Keratinocyte (primary cell): Measurements from ENCODE around the gene CTNNA3. TPM values are rescaled to one million over a fixed set of nuclear protein-coding genes. Genes with fewer than 3 reads are reported as not detected.

Experiments used
- DNase-seq: peaks from one replicate; pipeline ENCODE4 v3.0.0-alpha.2; 2011; ENCODE audit warnings: low read depth, missing footprints, low spot score
- FAIRE-seq: peaks from 2 replicates; lab custom pipeline; 2011; peaks lifted over from hg19 to GRCh38; lab: Jason Lieb, UNC
- H2AFZ ChIP-seq: 2 replicates; pipeline ENCODE4 v1.6.0; 2012; ENCODE audit warnings: low read length, control low read depth, inconsistent platforms; ENCODE audit not compliant: control insufficient read depth
- H3K27ac ChIP-seq: 2 replicates; pipeline ENCODE4 v1.5.1; 2011; ENCODE audit warnings: low read length; ENCODE audit not compliant: control insufficient read depth, insufficient read depth
- H3K27me3 ChIP-seq: 3 replicates; pipeline ENCODE4 v1.6.0; 2011; ENCODE audit warnings: low read length; ENCODE audit not compliant: control insufficient read depth, insufficient read depth; ENCODE audit errors: extremely low read depth
- H3K36me3 ChIP-seq, 2 experiments: 2 replicates in 1 of 2; 3 replicates in 1 of 2; pipeline ENCODE4 v1.5.1; 2011; ENCODE audit warnings: low read length in 2 of 2, mild to moderate bottlenecking in 1 of 2; ENCODE audit not compliant: control insufficient read depth in 2 of 2, insufficient read depth in 2 of 2; ENCODE audit errors: extremely low read depth in 1 of 2
- H3K4me1 ChIP-seq: 3 replicates; pipeline ENCODE4 v1.5.1; 2011; ENCODE audit warnings: low read length; ENCODE audit not compliant: control insufficient read depth, insufficient read depth; ENCODE audit errors: extremely low read depth
- H3K4me2 ChIP-seq: 3 replicates; pipeline ENCODE4 v1.6.0; 2011; ENCODE audit warnings: low read depth, low read length; ENCODE audit not compliant: control insufficient read depth, insufficient read depth; ENCODE audit errors: extremely low read depth
- H3K4me3 ChIP-seq, 3 experiments: fragments of 200-600 bp in 1 of 3; sonication (generic) in 1 of 3; 2 replicates in 2 of 3; 3 replicates in 1 of 3; pipeline ENCODE4 v1.5.1; 2011 to 2016; ENCODE audit warnings: low read length in 3 of 3, mild to moderate bottlenecking in 3 of 3, control low read depth in 2 of 3, inconsistent platforms in 1 of 3, low read depth in 1 of 3, mixed read lengths in 1 of 3, mixed run types in 1 of 3, moderate library complexity in 1 of 3; ENCODE audit not compliant: control insufficient read depth in 2 of 3, insufficient read depth in 2 of 3; ENCODE audit errors: extremely low read depth in 1 of 3
- H3K79me2 ChIP-seq: 2 replicates; pipeline ENCODE4 v1.6.0; 2012; ENCODE audit warnings: low read length; ENCODE audit not compliant: control insufficient read depth, insufficient read depth
- H3K9ac ChIP-seq: 3 replicates; pipeline ENCODE4 v1.6.0; 2011; ENCODE audit warnings: low read length; ENCODE audit not compliant: control insufficient read depth, insufficient read depth; ENCODE audit errors: extremely low read depth
- H3K9me1 ChIP-seq: 3 replicates; pipeline ENCODE4 v1.6.0; 2011; ENCODE audit warnings: low read length; ENCODE audit not compliant: control insufficient read depth, insufficient read depth; ENCODE audit errors: extremely low read depth
- H3K9me3 ChIP-seq: 2 replicates; pipeline ENCODE4 v1.5.1; 2012; ENCODE audit warnings: low read depth, low read length; ENCODE audit not compliant: control insufficient read depth
- H4K20me1 ChIP-seq: 3 replicates; pipeline ENCODE4 v1.6.0; 2011; ENCODE audit warnings: low read length; ENCODE audit not compliant: control insufficient read depth, insufficient read depth; ENCODE audit errors: extremely low read depth
- CTCF ChIP-seq, 3 experiments: IDR thresholded peaks in 1 of 3; conservative IDR thresholded peaks in 1 of 3; optimal IDR thresholded peaks in 1 of 3; 2 replicates in 2 of 3; 3 replicates in 1 of 3; pipeline versions ENCODE3 to v1.5.1; 2011; ENCODE audit warnings: low read length in 3 of 3, mild to moderate bottlenecking in 3 of 3, moderate library complexity in 2 of 3, control low read depth in 1 of 3, inconsistent platforms in 1 of 3; ENCODE audit not compliant: insufficient read depth in 2 of 3; ENCODE audit errors: extremely low read depth in 1 of 3
- EZH2 ChIP-seq: IDR thresholded peaks from one replicate; pipeline ENCODE4 v1.6.1; 2012; ENCODE audit warnings: inconsistent platforms, mild to moderate bottlenecking, low read length, moderate library complexity
- dilution Hi-C: fragments of 300-500 bp; cut with MboI; formaldehyde crosslinking; loops from one replicate; pipeline ENCODE4 v1.7.0; 2020; ENCODE audit warnings: low sequenced_read_pairs; ENCODE audit not compliant: extremely low pct_ligation_motif_present
- polyA plus RNA-seq, 5 experiments: library from polyadenylated mRNA; depleted of rRNA in 3 of 5; stranded (reverse) in 3 of 5; stranded (forward) in 1 of 5; unstranded in 1 of 5; fragments of >200 nt; gene quantifications; 1 replicate in 1 of 5; 2 replicates in 3 of 5; 3 replicates in 1 of 5; pipeline versions ENCODE4 v1.2.1 to v1.2.3, GENCODE V29; 2011 to 2012; ENCODE audit warnings: missing spikeins in 2 of 5, low read depth in 1 of 5, low replicate concordance in 1 of 5

CTNNA3 gene
- polyA plus RNA-seq, 1 donor (not counting 4 experiments of a cell fraction or from before 2014, with no cell fraction given), result 0.01 TPM

- no peaks in the 10 kb centered on the region for H3K36me3 ChIP-seq
- H2AFZ ChIP-seq, result no peak overlapping the region
- no peak overlapping the region for H3K4me2 ChIP-seq
- no peaks in the 10 kb centered on the region for H3K79me2 ChIP-seq
- no peak overlapping the region for H3K4me3 ChIP-seq
- DNase-seq (no peak), FAIRE-seq (no peak)
- H3K9ac ChIP-seq, result no peak overlapping the region
- dilution Hi-C loops, result no loop called here
- no peaks in the 10 kb centered on the region for H3K9me3 ChIP-seq
- no peaks in the 10 kb centered on the region for H3K4me1 ChIP-seq
- H4K20me1 ChIP-seq, result no peaks in the 10 kb centered on the region
- TF ChIP-seq CTCF (optimal IDR thresholded peaks at IDR 0.05 in 1 of 3, IDR thresholded peaks at IDR 0.05 in 1 of 3, conservative IDR thresholded peaks at IDR 0.05 in 1 of 3; ENCODE audit: extremely low read depth in 1 of 3, insufficient read depth in 2 of 3, low read length in 3 of 3), result no peak
- no peak for TF ChIP-seq EZH2
- H3K27me3 ChIP-seq, result no peaks in the 10 kb centered on the region
- no peaks in the 10 kb centered on the region for H3K9me1 ChIP-seq
- H3K27ac ChIP-seq, result no peak overlapping the region
Measured at GRCh38 chr10:67242528-67242927, 453.5 kb downstream of the CTNNA3 start.

GRCh38 chr10:67241451-67241850, 454.5 kb downstream of the CTNNA3 start:
- no peak overlapping the region for H2AFZ ChIP-seq
- no peaks in the 10 kb centered on the region for H3K36me3 ChIP-seq

More at GRCh38 chr10:67241451-67241850, 454.5 kb downstream of the CTNNA3 start:
- H4K20me1 ChIP-seq, result no peaks in the 10 kb centered on the region
- H3K9ac ChIP-seq, result no peak overlapping the region
- H3K27ac ChIP-seq, result no peak overlapping the region
- no peaks in the 10 kb centered on the region for H3K79me2 ChIP-seq
- no peak overlapping the region for H3K4me2 ChIP-seq
- H3K9me1 ChIP-seq, result no peaks in the 10 kb centered on the region
- dilution Hi-C loops, result no loop called here
- DNase-seq (no peak), FAIRE-seq (no peak)
- H3K27me3 ChIP-seq, result no peaks in the 10 kb centered on the region
- no peak for TF ChIP-seq CTCF (optimal IDR thresholded peaks at IDR 0.05 in 1 of 3, IDR thresholded peaks at IDR 0.05 in 1 of 3, conservative IDR thresholded peaks at IDR 0.05 in 1 of 3; ENCODE audit: extremely low read depth in 1 of 3, insufficient read depth in 2 of 3, low read length in 3 of 3)
- no peak overlapping the region for H3K4me3 ChIP-seq
- no peaks in the 10 kb centered on the region for H3K4me1 ChIP-seq
- H3K9me3 ChIP-seq, result no peaks in the 10 kb centered on the region
